T-helper 1 cell treated with Interleukin-12 subunit alpha and Interleukin-12 subunit beta and Interleukin-4 antibody, amounts not matched to agents 30 ng/mL and 1 ng/mL, for 36 hours (primary cell): Measurements from ENCODE around the gene CYP1A2. TPM values are rescaled to one million over a fixed set of nuclear protein-coding genes. Genes with fewer than 3 reads are reported as not detected.
"Not testable (repeated sequence)": the region's sequence is repeated elsewhere in the genome, so short reads cannot be mapped to it uniquely, and the experiment has no call there.

Experiments used
- intact Hi-C: fragments of 100-400 bp; cut with micrococcal nuclease; formaldehyde crosslinking; loops from one replicate; pipeline ENCODE4 v1.15.1; 2024
- total RNA-seq: library from RNA; stranded (reverse); gene quantifications from 2 replicates; pipeline ENCODE4 v1.2.3, GENCODE V29; 2022

The CYP1A2 gene
- not detected in 2 replicates for total RNA-seq

DNA sequence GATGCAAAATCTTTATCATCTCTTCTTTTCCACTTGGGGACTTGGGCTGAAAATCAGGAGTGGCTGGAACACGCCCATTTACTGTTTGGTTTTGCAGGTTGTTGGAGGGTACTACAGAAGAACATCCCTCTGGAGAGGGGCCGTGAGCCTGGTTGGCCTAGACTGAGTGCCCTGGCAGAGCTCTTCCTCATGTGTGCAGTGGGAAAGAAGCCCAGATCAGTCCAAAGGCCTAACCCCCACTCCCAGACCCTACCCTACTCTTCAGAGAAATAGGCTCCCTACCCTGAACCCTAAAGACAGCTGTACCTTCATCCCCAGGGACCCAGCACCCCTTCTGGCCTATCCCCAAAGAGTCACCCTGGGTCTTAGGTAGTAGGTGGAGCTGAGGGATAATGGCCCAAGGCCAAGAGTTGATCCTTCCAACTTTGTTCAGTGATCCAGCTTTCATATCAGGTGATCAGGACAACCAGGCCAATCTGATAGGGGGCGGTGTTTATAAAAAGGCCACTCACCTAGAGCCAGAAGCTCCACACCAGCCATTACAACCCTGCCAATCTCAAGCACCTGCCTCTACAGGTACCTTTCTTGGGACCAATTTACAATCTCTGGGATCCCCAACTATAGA is at the start of gene CYP1A2:
Gene CYP1A2 (plus strand): TSS at position 524 of the 625 bp plus-strand sequence. CDS start 894 bp downstream, outside the sequence.
- intact Hi-C loops = no loop called here

DNA sequence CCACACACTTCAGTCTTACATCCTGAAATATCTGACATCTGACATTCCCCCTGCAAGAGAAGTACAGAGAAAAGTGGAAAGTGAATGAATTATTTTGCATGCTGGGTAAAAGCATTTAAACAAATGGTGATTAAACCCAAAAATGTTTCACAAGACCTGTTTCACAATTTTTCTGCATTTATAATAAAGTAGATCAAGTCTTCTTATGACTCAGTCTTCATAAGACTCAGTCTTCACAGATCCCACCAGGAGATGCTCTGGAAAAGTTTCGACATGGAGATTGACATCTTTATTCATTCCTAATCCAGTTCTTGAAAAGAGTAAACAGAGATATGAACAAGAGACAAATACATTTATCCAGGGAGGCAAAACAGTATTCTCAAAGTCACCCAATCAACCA is 39.6 kb upstream of the CYP1A2 start:
- intact Hi-C loops = no loop called here

DNA sequence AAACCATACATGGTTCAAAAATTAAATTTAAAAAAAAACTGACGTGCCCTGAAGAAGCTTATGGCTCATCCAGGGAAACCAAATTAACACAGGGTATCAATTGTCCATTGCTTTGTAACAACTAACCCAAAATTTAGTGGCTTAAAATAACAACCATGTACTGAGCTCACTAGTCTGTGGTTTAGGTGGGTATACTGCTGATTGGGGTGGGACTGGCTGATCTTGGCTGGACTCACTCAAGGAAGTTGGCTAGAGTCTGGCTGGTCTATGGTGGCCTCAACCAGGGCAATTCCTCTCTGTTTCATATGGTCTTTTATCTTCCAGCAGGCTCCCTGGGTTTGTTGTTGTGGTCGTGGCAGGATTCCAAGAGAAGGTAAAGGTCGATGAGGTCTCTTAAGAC is 38.8 kb upstream of the CYP1A2 start:
- intact Hi-C loops = no loop called here

- intact Hi-C loops = no loop called here
These were observed 38.1 kb upstream of the CYP1A2 start for GRCh38 chr15:74710319-74711094.

DNA sequence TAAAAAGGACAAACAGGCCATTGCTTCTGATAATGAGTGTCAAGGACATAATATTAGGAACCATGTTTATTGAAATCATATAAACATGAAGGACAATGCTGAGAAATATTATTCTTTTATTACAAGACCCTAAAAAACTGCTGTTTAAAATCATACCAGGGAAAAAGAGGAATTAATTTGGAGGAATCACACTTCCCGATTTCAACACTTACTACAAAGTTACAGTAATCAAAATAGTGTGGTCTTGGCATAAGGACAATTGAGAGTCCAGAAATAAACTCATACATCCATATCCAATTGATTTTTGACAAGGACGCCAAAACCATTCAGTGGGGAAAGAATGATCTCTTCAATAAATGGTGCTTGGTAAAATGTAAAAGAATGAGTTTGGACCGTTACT is 36.3 kb upstream of the CYP1A2 start:
- intact Hi-C loops = no loop called here

DNA sequence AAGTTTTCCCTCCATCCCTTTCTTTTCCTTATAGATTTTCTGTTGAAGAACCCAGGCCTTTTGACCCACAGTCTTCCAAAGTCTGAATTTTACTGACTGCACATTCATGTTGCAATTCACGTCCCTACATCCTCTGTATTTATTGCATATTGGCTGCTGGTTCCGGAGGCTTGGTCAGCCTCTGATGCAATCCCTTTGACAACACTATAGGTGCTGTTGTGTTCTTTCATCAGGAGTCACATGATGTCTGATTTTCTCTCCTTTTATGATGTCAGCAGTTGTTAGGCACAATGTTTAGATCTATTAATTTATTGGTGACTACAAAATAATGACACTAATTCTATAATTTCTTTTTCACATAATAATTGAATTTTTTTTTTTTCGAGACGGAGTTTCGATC is 32.0 kb upstream of the CYP1A2 start:
- intact Hi-C loops = no loop called here

GRCh38 chr15:74722591-74722990 is 26.1 kb upstream of the CYP1A2 start:
- intact Hi-C loops = no loop called here

DNA sequence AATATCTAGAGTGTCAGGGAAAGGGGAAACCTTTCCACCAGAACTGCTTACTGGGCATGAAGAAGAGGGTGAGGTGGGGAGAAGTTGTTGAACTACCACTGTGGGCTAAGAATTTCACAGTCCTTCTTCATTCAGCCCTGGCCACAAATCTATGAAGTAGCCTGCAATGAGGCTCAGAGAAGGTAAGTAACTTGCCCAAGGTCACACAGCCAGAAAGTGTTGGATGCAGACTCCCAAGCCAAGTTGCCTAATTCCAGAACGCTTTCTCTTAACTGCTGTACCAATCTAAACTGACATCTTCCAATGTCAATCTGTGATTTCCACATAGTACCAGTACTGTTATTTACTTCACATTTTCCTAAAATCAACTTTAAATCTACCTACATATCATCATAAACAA is 25.5 kb upstream of the CYP1A2 start:
- intact Hi-C loops = no loop called here

GRCh38 chr15:74723754-74724334 is 24.8 kb upstream of the CYP1A2 start:
- intact Hi-C loops = loop anchor here (2.0 kb wide), 2 partner anchors 45 to 77 kb away; no protein-coding TSS in a partner anchor

GRCh38 chr15:74724570-74725224 is 23.9 kb upstream of the CYP1A2 start:
- intact Hi-C loops = loop anchor here (2.0 kb wide), 2 partner anchors 44 to 76 kb away; no protein-coding TSS in a partner anchor

DNA sequence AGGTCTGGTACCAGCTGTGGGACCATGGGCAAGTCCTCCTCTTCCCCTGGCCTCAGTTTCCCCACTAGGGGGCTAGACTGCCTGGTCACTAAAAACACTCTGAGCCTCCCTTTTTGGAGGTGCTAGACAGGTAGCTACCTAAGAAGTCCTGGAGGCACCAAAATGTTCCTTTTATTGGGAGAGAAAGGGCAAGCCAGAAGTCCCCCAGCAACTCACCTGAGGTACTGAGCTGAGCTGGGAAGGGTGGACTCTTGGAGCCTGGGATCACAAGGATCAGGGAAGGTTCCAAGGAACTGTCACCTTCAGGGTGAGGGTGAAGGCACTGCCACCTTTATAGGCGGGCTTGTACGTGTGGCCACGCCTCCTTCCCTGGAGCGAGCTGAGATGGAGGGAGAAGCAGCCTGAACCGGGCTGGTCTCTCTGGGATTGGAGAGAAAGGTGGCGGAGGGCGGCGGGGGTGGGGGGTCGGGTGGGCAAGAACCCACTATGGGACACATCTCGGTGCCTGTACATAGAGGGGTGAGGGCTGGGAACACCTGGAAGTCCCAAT is 23.3 kb upstream of the CYP1A2 start, which contains the start of gene CYP1A1:
Gene CYP1A1 (minus strand): TSS at position 304 of the 550 bp plus-strand sequence. CDS start 2,431 bp downstream, outside the sequence.
- intact Hi-C loops = loop anchor here (2.0 kb wide), 2 partner anchors 44 to 76 kb away; no protein-coding TSS in a partner anchor

DNA sequence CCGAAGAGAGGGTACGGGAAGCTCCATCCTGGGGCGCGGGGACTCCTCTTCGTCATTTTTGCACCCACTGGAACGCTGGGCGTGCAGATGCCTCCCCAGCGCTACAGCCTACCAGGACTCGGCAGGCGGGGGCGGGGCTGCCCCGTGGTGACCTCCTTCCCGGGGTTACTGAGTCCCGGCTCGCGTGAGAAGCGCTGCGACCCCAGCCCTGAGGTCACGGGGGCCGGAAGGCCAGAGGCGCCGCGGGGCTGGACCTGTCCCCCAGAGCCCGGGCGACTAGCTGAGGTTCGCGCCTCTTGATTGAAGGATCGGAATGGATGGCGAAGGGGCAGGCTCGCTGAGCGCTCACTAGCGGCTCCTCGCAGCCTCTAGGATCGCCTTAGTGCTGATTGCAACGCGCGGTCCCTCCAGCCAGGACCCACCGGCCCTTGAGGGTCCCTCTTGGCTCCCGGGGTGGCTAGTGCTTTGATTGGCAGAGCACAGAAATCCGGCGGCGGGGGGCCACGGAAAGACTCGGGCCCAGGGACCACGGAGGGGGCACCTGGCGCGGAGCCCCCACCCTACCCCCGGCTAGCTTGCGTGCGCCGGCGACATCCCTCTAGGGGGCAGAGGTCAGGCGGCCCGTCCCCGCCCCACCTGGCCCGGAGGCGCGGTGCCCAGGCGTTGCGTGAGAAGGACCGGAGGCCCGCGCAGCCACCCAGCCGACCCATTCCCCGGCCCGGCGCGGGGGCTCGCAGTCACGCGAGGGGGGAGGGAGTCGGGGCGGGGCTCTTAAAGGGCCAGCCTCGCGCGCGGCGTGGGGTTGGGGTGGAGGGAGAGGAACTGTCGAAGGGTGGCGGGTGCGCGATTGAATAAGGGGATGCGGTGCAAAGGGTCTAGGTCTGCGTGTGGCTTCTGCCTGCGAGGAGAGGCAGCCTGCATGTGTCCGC is 22.5 kb upstream of the CYP1A2 start:
- intact Hi-C loops = loop anchor here (1.0 to 2.0 kb wide), 3 partner anchors 30 to 75 kb away; partner anchors contain the start of gene EDC3

DNA sequence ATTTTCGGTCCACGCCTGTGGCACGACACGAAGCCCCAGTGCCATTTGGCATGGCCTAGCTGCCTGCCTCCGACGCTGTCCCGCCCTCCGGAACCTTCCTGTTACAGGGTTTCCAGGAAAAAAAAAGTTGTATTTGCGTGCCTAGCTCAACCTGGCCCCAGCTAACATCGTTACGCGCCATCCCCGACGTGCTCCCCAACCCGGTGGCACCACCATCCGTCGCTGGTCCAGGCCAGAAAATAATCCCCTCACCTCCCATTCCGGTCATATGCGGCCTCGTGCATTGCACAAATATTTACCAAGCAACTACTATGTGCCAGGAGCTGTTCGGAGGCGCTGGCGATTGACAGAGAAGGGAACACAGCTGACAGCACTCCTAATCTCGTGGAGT is 21.9 kb upstream of the CYP1A2 start:
- intact Hi-C loops = loop anchor here (1.0 kb wide), 1 partner anchor 30 kb away; the partner anchor contains the start of gene EDC3

- intact Hi-C loops = no loop called here
These were observed 20.9 kb upstream of the CYP1A2 start for GRCh38 chr15:74727727-74728126.

DNA sequence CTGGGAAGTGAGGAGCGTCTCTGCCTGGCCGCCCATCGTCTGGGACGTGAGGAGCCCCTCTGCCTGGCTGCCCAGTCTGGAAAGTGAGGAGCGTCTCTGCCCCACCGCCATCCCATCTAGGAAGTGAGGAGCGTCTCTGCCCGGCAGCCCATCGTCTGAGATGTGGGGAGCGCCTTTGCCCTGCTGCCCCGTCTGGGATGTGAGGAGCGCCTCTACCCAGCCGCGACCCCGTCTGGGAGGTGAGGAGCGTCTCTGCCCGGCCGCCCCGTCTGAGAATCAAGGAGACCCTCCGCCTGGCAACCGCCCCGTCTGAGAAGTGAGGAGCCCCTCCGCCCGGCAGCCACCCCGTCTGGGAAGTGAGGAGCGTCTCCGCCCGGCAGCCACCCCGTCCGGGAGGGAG is 19.9 kb upstream of the CYP1A2 start:
- intact Hi-C loops = not testable (repeated sequence)

- intact Hi-C loops = not testable (repeated sequence)
These were observed 19.3 kb upstream of the CYP1A2 start for GRCh38 chr15:74729372-74729771.

- intact Hi-C loops = no loop called here
These were observed 17.9 kb upstream of the CYP1A2 start for GRCh38 chr15:74730619-74731316.

DNA sequence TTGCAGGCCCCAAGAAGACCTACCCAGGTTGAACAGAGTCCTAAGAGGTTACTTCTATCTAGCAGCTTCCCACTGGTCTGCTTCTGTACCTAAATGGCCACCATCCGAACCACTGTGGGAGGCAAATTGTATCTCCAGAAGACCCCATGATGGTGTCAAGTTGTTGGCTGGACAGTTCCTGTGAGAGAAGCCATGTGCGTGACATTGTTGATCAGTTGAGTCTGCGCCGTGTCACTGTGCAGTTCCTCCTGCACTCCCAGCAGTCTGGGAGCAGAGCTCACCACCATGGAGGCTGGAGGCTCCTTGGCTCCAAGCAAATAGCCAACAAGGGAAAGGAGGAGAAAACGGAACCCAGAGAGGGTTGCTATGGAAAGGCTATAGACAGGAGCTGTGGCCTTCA is 15.8 kb upstream of the CYP1A2 start:
- intact Hi-C loops = no loop called here

DNA sequence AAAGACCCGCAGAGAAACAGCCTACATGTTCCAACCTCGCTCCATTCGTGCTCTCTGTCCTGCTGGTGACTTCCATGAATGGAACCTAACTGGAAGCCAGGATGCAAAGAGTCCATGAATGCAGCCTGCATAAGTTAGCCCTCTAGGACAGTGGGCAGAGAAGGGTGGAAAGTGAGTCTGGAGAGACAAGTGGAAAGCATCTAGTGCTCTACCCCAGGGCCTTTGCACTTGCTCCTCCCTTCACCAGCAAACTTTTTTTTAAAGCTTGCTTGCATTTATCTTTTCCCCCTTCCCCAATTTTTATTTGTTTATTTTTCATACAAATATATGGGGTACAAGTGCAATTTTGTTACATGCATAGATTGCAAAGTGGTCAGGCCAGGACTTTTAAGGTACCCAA is 15.4 kb upstream of the CYP1A2 start:
- intact Hi-C loops = no loop called here
